Measurements from ENCODE around the gene TMEM244.
"Not testable (repeated sequence)": the region's sequence is repeated elsewhere in the genome, so short reads cannot be mapped to it uniquely, and the experiment has no call there.

TMEM244 gene, protein sequence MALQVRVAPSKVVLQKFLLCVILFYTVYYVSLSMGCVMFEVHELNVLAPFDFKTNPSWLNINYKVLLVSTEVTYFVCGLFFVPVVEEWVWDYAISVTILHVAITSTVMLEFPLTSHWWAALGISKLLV

DNA sequence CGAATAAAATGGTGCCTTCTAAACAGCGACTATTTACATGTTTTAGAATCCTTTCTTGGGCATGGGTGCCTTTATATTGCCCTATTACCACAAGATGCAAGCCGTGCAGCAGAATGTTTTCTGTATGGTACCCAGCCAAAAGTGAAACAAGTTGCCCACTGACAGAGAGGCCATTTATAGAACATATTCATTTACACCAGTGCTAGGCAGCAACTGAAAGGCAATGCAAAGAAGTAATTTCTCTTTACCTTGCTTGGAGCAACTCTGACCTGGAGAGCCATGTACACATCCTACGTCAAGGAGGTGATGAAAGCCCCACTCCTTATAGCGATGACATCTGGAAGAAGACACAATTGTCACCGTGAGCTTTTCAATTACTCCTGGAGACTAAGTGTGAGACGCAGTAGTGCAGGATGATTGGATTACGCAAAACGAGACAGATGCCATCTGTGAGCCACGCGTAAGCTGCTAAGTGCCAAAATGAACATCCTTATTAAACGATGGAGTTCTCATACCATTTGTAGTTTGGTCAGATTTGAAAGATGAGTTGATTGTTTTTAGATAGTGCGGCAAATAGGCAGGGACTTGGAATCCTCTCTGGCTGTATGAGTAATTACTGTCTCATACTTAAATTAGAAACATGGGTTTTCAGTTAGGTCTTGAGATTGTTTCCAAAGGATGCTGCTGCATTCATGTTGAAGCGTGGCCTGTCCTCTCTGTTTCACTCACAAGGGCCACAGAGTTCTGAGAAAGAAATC, at the start of gene TMEM244:
TMEM244 (minus strand) TSS at position 408 of the 758 bp plus-strand sequence; CDS start at position 281, 127 bp downstream.
- DNase-seq, result no peak

DNA sequence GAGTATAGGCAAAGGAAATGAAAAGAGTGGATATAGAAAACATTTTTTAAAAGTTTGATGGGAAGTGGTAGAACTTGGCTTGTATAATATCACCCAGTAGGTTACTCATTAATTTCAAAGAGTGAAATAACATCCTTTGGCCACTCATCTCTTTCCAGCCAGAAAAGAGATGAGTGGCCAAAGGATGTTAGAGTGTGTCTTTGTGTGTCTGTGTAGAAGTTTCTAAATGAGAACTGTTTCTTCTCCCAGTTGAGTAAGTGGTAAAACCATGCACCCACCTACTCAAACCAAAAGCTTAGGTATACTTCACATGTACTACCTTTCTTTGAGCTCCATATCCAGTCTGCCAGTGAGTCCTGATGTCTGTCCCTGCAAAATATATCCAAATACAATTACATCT, 47.7 kb upstream of the TMEM244 start:
- no peak for DNase-seq

DNA sequence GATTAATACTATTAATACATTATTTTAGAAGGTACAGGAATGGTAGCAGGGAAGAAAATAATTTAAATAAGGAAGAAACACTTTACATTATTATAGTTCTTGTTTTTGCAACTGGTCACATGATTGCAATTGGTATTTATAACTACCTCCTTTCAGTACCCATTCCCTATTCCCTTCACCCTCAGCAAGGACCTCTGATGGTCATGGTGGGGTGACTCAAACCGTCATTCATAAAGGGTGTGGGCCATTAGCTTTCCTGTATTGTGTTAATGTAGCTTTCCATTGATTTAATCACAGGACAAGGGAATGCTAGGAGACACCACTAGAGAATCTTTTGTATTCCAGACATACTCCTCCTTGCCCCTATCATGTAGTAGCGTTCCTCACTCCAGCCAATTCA, 47.2 kb upstream of the TMEM244 start:
- no peak for DNase-seq

DNA sequence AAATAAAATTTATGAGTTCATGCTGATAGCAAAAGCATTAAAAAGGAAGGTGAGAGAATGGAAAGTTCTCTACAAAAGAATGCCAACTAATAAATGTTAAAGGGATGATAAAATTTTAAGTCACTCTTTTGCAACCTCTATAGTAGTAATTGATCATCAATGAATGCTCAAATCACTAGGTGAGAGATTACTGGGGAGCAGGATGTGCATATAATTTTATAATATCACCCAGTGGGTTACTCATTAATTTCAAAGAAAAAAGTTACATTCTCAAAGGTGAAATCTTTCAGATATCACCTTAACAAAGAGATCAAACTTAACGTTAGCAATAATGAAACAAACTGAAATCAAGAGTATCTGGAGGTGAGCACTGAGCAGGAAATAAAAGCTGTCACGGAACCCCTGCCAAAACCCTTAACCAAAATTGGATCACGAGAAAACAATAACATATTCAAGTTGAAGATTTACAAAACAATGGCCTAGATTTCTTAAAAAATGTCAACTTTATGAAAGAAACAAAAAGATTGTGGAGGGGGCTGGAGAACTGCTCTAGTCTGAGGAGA, 45.5 kb upstream of the TMEM244 start:
- DNase-seq, result no peak

DNA sequence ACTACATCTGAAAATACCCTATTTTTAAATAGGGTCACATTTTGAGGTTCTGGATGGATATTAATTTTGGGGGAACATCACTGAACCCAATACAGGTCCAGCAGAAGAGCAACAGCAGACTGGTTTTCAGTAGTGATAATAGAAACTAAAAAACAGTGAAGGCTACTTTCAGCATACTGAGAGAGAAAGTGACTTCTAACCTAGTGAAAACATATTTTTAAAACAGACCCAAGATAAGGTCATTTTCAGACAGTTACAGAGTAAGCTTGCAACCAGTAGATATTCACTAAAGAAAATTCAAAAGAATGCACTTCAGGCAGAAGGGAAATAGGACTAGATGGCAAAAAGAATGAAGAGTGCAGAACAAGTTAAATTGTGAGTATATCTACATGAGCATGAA, 42.0 kb upstream of the TMEM244 start:
- no peak for DNase-seq

DNA sequence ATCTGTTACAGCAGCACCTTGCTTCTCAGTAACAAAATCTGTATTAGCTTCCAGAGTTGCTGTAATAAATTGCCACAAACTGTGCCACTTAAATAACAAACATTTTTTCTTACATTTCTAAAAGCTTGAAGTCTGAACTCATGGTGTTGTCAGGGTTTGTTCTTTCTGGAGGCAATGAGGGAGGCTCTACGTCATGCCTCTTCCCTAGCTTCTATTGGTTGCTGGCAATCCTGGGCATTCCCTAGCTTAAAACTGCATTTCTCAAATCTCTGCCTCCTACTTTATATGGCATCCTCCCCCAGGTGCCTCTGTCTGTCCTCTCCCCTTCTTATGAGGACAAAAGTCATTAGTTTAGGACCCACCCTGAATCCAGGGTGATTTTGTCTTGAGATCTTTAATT, 41.6 kb upstream of the TMEM244 start:
- no peak for DNase-seq

DNA sequence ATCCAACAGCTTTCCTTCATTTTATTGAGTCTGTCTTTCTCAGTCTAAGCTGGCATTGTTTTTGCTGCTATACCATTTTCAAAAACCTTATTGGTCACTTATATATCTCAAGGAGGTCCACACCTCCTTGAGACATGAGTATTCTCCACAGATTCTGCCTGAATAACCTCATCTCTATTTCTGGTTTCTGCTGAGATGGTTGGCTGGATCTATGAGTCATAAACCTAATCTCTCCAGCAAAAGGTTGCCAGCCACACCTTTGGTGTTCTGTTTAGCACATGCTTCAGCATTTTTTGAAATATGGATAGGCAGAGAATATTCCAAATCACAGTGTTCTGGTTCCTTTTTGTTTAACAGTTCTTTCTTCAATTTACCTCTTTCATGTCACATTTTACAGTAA, 40.8 kb upstream of the TMEM244 start:
- no peak for DNase-seq

DNA sequence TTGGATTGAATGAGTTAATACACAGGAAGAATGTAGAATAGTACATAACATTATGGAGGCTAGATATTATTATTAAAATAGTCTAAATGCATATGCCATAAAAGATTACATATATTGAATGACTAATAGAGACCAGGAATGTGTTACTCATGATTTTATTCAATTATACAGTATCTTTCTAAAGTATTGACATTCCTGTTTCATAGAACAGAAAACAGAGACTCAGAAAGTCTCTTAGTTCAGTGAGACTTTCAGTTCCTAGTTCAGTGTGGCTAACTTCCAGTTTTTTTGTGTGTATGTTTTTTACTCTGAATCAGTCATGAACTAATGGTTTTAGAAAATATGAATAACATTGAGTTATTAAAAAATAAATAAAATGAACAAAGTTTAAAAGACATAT, 34.6 kb upstream of the TMEM244 start:
- no peak for DNase-seq

DNA sequence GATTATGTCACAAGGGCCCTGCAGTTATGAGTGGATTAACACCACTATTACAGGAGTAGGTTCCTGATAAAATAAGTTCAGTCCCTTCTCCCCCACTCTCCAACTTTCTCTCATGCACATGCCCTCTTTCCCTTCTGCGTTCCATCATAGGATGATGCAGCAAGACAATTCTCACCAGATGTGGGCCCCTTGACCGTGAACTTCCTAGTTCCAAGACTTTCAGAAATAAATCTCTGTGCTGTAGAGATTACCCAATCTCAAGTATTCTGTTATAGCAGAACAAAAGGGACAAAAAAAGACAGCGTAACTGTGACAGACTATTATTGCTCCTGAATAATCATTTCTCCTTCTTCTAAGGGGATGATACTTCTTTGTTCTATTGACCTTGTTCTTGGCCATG, 33.8 kb upstream of the TMEM244 start:
- DNase-seq, result no peak

DNA sequence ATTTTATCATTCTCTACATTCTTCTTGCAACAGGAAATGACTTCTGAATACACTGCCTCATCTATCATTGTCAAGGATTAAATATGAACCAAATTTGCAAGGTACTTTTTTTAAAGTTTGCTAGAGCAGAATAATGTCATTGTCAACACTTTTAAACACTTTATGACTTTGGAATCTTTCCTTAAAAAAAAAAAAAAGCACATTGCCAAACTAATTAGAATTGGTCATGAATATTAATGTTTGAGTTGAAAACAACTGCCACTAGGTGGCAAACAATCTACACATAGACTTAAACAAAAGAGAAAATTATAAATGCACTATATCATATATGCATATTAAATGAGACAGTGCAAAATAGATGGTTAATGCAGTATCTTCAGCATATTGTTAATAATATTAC, 32.5 kb upstream of the TMEM244 start:
- no peak for DNase-seq

DNA sequence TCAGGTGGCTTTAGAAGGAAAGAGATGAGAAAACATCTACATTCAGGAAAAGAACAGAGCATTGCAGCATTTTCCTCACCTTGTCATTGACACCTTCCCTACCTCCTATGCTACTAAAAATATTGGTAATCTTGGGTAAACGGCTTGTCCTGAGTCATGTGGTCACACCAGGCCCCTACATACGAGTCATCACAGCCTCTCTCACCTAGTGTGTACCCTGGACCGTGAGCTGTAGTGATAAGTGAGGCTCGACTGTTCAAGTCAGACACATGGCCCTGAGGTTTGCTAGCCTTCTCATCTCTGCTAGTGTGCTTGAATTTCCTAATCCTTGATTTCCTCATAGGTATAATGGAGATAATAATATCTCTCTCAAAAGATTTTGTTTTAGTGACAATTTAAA, 29.6 kb upstream of the TMEM244 start:
- DNase-seq, result no peak

DNA sequence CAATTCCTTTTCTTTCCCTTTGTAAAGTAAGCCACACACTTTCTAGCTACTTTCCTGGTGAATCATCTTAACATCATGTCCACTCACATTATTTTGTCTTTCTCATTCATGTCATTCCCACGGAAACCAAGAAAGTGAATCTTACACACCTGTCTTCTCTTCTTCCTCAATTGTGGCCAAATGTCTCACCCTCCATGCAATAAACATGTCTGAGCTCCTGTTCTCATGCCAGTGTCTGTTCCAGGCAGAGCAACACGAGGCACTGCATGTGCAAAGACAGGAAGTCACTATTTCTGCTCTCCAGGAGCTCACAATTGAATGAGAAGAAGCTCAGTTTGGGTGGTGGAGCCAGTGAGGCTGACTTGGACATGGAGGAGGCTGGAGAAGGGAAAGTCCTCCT, 29.0 kb upstream of the TMEM244 start:
- DNase-seq, result no peak

DNA sequence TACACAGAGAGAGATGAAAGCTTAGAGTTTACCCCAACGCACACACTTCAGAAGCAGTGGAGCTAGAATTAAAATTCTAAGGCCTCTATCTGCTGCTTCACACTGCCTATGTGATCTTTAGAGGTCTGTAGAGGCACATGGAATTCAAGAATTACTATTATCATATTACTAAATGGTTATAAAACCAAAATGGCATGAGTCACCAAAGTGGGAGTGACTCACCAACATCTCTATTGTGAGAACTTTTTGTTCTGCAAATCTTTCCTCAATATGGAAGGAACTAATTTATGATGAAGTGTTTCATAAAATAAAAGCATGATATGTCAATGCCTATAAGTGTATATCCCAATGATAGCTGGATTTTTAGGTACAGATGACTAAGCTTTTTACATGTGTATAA, 28.5 kb upstream of the TMEM244 start:
- no peak for DNase-seq

DNA sequence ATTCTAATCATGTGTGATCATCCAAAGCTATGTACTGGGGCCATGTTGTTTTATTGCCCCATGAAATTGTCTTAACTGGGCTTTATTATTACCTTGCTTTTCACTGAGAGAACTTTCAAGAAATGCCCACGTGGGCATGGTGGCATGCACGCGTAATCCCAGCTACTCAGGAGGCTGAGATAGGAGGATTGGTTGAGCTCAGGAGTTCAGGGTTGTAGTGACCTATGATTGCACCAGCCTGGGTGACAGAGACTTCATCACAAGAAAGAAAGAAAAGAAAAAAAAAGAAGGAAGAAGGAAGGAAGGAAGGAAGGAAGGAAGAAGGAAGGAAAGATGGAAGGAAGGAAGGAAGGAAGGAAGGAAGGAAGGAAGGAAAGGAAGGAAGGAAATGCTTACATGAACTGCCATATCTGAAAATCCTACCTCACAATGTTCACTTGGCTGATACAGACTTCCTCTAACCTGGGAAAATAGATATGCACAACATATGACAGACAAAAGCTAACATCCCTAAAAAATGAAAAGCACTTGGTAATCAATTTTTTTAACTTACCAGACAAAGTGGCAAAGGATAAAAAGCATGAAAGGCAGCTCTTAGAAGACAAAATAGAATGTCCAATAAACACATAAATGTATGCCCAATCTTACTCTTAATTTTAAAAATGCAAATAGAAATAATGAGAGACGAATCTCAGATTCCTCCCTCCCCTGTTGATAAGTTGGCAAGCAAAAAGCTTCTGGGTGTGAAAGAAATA, 25.5 kb upstream of the TMEM244 start:
- DNase-seq, result no peak

DNA sequence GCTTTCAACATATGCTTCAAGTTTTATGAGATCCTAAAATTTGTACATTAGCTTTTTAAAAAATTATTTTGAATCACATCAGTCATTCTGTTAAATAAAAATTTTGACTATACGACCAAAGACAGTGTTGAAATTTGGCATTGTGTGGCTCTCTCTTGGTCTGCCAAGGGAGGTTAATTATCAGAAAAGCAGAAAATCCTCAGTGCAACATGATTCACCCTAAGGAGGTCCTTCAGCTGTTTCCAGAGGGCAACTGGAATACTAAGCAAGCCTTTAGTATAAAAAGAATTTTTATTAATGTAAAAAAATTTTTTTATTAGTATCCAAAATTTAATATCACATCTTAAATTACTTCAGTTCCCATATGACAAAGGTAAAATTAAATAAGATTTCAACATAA, 23.1 kb upstream of the TMEM244 start:
- DNase-seq, result no peak

DNA sequence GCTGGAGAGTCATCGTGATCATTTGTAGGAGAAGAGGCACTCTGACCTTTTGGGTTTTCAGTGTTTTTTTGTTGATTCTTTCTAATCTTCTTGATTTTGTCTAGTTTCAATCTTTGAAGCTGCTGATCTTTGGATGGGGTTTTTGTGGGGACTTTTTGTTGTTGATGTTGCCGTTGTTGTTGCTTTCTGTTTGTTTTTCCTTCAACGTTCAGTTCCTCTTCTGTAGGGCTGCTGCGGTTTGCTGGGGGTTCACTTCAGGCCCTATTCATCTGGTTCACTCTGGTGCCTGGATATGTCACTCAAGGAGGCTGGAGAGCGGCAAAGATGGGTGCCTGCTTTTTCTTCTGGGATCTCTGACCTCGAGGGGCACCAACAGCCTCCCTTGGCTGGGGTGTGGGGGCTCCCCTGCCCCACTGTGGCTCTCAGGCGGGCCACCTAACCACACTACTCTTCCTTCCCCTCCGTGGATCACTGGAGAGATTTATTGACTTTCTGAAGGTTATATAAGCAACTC, 21.5 kb upstream of the TMEM244 start:
- no peak for DNase-seq

DNA sequence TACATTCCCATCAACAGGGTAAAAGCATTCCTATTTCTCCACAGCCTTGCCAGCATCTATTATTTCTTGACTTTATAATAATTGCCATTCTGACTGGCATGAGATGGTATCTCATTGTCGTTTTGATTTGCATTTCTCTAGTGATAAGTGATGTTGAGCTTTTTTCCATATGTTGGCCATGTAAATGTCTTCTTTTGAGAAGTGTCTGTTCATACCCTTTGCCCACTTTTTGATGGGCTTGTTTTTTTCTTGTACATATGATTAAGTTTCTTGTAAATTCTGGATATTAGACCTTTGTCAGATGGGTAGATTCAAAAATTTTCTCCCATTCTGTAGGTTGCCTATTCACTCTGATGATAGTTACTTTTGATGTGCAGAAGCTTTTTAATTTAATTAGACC, 16.8 kb upstream of the TMEM244 start:
- not testable (repeated sequence) for DNase-seq

DNA sequence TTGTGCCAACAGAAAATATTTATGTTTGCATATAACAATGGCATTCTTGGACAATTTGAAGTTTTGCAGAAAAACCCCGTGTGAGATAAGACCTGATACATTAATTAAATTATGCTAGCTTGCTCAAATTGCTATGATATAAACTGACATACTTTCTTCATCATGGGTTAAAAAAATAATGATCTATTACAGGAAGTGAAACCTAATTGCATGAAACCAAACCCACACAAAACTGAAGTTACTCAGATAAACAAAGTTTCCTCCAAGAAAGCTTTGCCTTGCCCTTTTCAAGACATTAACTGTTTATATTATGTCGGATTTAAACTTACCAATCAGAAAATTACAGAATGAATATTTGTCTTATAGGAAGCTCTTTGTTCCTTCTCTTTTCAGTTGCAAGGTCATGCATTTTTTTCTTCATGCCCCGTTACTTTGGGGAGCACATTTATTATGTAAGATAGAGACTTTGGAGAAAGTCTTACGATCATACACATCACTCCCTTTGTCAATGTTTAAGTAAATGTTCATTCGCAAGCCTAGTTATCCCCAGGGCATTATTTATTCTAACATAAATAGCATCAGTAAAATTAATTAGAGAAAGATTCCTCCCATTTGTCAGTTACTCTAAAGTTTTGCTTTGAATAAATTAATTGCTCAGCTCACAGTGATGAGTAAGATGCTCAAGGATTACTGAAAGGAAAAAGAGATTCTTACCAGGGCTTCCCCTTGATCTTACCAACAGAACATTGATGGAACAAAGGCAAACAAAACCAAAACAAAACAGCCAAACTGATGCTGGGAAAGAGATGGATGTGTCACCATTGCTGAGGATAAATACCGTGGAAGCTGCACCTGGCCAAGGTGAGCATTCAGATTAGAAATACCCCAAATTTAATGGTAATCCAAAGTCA, 14.8 kb upstream of the TMEM244 start:
- no peak for DNase-seq

DNA sequence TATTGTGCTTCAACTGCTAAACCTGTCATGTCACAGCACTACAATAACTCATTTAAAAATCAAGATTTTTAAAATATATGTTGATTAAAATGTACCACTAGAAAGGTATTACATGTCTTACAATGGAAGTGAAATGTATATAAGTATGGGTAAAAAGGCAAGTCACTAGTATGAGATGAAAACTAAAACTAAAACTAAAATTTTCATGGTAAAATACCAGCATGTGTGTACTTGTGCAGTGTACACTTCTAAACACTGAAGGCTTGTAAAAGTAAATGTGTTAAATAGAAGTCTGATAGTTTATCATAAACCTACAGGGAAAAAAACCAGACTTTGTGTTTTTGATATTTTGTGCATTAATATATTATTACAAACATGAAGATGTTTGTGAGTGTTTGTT, 13.7 kb upstream of the TMEM244 start:
- DNase-seq, result no peak

DNA sequence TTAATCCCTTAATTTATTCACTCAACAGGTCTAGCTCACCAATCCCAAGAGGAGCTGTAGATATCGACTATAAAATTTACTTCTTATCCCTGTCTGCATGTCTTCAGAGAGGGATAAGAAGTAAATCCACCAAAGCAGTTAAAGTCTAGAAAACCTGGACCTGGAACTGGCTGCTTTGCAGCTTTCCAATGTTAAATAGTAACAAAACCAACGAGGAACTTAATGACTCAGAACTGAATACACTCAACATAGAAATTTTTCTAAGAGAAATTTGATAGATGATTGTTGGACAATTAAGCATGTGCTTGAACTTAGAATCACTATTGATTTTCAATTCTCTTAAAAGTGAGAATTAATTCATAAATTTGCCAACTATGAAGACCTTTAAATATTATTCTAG, 11.5 kb upstream of the TMEM244 start:
- no peak for DNase-seq

DNA sequence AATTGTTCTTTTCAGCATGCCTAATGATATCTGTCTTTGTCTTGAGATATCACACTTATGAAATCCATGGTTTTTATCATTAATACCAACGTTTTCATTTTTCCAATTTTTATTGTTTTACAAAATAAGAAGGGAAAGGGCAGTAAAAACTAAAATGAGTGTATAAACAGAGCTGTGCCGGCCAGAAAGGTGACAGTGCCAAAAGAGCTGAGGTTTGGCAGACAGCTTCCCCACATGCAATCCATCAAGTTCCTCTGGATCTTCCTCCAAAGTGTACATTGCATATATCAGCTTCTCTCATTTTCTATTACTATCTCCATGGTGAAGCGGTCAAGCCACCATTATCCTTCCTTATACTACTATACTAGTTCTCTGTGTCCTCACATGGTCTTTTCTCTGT, 10.1 kb upstream of the TMEM244 start:
- no peak for DNase-seq

DNA sequence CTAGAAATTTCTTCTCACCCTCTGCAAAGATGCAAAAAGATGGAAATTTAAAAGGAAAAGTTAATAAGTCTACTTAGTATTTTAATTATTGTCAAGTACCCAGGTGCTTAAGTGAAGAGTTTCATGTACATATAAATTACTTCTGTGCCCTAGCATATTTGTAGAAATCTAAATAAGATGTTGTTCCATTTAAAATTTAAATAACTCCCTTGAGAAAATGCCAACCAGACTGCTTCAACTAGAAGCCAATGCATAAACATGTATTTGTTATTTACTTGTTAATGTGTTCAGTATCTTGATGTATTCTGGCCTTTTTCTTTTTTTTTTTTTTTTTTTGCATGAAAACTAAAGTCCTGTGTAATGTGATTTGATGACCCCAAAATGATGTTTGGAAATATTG, 6.3 kb upstream of the TMEM244 start:
- no peak for DNase-seq

DNA sequence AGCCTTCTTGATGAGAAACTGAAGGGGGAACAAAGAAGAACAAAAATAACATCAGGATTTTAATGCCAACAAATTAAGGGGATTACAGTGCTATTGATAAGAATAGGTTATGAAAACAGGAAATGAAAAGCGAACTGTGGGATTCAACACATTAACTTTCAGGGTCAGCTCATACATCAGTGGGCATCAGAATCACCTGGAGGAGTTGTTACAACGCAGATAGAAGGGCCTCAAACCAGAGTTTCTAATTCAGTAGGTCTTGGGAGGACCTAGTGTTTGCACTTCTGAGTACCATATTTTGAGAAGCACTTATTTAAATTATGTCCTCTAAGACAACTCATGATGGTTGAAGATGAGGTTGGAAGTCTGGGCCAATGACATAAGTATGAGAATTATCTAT, 5.6 kb upstream of the TMEM244 start:
- DNase-seq, result no peak

Measured in NCI-H2029 treated with DMSO at 0.1 percent for 48 hours (cell line).